Transverse colon (tissue), 3 donors: ENCODE results near the gene KLHL17.

Experiments used
- CTCF ChIP-seq, 5 experiments: fragments of 200-600 bp in 3 of 5; fragments of 450-650 bp in 2 of 5; sonication (generic) in 3 of 5; IDR thresholded peaks; 1 replicate in 2 of 5; 2 replicates in 3 of 5; pipeline ENCODE4 v1.5.1; 2016 to 2017; ENCODE audit warnings: antibody characterized with exemption in 5 of 5, inconsistent platforms in 3 of 5, mild to moderate bottlenecking in 2 of 5, moderate library complexity in 1 of 5
- EP300 ChIP-seq: sonication (generic); formaldehyde crosslinking; IDR thresholded peaks from one replicate; pipeline ENCODE4 v1.6.1; 2017; ENCODE audit warnings: antibody characterized with exemption, low read depth
- POLR2A ChIP-seq: fragments of 450-650 bp; IDR thresholded peaks from one replicate; pipeline ENCODE4 v1.6.1; 2016; ENCODE audit warnings: antibody characterized with exemption, mild to moderate bottlenecking, moderate library complexity

DNA sequence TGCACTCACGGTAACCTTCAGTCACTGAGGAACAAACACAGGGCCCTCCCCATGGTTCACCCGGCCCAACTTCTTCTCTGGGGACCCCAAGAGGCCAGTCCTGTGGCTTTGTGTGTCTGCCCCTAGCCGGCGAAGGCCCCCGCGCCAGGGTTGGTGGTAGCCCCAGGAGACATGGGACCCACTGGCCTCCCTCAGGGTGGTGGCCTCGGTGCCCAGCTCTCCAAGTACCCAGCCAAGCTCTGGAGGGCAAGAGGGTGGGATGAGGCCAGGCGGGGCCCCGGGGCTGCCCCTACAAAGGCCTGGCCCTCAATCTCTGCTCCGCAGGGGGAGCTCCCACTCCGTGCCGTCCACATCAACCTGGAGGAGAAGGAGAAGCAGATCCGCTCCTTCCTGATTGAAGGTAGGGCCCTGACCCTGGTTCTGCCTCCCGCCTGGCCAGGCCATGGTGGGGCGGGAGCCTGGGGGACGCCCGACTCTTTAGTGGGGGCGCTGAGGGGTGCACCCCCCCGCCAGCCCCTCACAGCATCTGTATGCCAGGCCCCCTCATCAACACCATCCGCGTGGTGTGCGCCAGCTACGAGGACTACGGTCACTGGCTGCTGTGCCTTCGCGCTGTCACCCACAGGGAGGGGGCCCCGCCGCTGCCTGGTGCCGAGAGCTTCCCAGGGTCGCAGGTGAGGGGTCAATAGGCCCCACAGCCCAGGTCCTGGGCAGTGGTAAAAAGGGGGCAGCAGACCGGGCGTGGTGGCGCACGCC is 11.5 kb downstream of the KLHL17 start:
- TF ChIP-seq EP300 (no peak), POLR2A (no peak), CTCF (IDR thresholded peaks at IDR 0.05) (no peak)
